Hematopoietic multipotent progenitor cell treated with erythropoietin and hydrocortisone succinate and interleukin-3 and kit ligand, for 8 days (in vitro differentiated cells): Measurements from ENCODE around the gene RPAP3.

ENCODE experiments used
- DNase-seq: peaks from one replicate; pipeline ENCODE4 v3.0.0-alpha.2; 2015

Gene RPAP3

DNA sequence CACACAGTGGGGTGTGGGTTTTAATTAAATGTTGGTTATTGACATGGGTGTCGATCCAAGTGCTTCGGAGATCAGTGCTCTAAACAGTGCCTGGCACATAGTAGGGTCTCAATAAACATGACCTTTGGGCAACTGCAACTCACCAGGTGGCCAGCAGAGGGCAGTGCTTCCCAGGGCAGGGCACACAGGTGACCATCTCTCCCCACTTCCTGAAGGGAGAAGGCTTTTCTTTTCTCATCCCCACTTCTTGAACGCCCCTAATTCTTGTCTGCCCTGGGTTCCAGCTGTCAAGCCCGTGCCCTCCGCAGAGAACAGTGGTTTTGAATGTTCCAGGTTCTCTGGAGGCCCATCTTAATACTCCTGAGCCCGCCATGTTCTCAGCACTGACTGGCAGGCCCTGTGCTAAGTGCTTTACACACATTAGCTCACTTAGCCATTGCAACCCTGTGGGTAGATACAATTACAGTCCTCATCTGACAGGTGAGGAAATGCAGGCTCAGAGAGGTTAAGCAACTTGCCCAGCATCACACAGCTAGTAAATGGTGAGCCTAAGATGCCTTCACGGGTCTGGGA lies 36.5 kb upstream of the RPAP3 start:
- DNase-seq, result peak; percentile 71

DNA sequence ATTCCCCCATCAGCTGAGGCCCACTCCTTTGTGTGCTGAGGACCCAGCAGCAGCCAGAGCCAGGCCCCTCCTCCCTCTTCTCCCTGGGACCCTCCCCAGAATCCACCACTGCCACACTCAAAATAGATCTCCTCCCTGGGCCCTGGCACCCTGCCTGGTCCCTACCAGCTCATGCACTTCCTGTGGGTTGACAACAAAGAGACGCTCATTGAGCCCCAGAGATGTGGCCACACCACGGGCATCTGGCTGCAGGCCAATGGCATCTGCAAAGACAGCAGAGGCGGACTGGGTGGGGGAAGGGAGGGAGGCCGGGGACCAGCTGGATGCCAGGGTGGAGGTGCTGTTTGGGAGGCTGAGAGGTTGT lies 35.5 kb upstream of the RPAP3 start:
- DNase-seq, result peak; percentile 93

GRCh38 chr12:47740606-47741339 lies 34.9 kb upstream of the RPAP3 start:
- no peak for DNase-seq

- peak; percentile 64 for DNase-seq
Measured at GRCh38 chr12:47739979-47740378, 34.1 kb upstream of the RPAP3 start.

GRCh38 chr12:47739297-47739696 lies 33.5 kb upstream of the RPAP3 start:
- no peak for DNase-seq

DNA sequence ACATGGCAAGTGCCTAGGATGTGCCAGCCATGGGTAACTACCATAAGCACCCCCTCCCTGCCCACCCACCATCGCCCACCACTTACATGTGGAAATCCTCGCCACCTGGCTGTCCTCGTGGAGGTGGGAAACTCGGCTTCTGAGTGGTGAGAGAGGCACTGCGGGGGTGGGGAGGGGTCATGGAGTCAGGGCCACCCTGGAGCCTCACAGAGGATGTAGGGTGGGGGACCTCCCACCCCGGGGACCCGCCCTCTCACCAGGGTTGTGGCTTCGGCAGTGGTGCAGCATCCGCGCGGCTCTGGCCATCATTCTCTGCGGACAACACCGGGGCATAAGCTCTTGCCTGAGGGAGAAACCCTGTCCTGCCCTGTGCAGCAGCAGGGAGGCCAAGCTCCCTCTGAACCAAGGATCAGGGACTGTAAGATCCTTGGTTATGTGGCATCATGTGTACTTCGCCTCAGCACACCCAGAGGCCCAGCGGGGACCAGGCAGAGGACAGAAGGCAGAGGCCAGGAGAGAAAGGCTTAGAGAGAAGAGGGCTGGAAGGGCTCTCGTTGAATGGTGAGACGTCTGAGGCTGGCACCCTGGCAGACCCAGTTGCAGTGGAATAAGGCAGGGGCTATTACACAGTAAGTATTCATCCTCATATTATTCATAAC lies 32.2 kb upstream of the RPAP3 start:
- no peak for DNase-seq

DNA sequence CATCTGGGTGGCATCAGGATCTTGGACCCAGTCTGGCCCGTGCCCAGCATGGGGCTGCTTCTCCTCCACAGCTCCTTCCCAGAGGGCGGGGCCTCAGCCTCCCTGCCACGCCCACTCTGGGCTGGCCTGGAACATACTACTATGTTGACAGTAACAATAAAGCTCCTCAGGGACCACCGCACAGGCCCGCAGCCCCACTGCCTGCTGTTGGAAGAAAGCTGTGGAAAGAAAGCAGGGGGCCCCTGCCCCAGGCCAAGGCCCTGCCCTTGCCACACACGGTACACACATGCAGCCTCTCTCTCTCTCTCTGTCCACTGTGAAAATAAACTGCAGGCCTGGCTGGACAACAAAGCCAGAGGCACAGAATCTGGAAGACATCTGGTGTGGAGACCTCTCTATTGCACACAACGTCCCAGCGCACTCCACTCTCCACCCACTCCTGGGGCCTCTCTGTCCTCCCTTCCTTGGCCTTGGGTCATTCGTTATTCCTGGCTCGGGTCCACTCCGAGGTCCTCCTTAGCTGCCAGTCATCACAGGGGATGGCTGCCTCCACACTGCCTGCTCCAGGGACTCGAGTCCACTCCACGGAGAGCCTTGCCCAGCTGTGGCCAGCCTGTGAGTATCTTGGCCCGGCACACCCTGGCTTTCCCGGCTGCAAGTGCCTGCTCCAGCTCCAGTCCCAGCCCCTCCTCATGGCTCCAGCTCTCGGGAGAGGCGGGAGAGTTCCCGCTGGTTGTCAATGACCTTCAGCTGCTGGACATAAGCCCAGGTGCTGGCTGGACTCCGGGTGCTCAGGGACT lies 31.2 kb upstream of the RPAP3 start:
- peak; percentile 23 for DNase-seq

DNA sequence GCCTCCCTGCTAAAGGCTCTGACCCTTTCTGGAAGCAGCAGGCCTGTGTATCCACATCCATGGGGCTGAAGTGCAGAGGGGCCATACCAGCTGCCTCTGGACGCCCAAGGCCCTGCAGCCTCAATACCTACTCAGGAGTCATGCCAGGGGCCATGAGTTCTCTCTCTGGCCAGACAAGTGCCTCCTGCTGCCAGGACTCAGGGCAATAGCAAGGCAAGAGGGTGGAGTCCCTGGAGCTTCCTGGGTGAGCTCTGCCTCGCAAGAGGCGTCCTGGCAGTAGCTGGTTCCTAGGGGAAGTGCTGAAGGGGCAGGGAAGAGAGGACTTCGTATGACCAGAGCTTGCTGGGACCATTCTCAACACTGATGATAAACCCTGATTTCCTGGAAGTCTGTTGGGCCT lies 30.4 kb upstream of the RPAP3 start:
- DNase-seq, result no peak

DNA sequence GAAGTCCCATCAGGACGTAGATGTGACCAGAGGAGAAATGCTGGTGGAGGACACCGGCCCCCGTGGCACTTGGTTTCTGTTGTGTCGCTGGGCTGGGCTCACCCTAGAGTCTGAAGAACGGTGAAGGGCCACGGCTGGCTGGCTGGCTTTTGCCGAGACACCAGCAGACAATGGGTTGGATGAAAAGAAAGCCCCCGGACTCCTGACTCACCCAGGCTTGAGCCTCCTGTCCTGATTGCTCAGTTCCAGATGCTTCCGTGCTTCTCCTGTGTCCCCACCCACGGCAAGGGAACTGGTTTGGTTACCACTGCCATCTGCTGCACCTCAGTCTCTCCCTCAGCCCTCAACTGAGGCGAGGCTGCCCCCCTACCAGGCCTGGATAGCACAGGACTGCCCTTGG lies 29.8 kb upstream of the RPAP3 start:
- DNase-seq, result no peak

DNA sequence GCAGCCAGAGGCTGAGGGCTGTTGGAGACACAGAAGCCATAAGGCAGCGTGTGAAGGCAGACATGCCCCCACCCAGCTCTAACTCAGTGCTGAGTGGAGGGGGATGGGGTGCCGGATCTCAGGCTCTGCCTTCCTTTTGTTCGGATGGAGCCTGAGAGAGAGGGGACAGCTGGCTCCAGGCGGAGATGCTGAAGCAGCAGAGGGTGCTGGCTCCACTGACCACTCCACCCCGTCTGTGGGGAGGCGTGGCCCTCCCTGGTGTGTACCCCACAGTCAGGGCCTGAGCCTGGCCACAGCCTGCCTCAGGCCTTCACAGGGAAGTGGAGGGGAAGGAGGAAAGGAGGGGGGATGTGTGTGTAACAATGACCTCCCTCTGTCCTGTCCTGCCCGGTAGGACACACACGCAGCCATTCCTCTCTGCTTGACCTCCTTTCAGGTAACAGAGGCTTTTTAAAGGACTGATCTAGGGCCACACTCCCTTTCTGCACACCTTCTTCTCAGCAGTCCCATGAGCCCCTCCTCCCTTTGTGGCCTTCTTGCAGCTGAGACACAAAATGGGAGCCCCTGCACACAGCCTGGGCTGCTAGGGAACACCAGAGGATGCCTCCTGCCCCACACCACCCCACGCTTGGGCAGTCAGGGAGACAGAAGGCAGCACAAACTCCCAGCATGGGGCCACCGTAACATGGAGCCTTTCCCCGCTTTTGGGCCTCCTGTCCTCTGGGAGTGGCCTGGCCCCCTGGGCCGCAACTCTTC lies 29.1 kb upstream of the RPAP3 start:
- no peak for DNase-seq

- DNase-seq, result no peak
Measured at GRCh38 chr12:47733142-47733541, 27.3 kb upstream of the RPAP3 start.

DNA sequence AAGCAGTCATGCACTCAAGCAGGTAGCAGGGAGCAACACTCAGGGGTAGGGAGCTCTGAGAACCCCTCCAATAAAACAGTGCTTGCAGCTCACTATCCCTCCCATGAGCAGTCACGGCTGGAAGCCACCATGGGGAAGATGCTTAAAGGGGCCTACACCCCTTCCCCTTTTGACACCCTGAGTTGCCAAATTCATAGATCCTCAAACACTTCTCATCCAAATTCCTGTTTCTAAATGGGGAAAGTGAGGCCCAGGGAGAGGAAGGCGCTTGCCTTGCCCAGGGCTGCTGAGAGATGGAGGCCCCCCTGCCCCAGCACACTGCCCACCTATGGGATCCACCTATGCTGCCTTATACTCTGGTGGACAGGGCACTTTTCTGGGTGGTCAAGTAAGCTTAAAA lies 26.7 kb upstream of the RPAP3 start:
- no peak for DNase-seq

- no peak for DNase-seq
Measured at GRCh38 chr12:47731723-47732122, 25.9 kb upstream of the RPAP3 start.

DNA sequence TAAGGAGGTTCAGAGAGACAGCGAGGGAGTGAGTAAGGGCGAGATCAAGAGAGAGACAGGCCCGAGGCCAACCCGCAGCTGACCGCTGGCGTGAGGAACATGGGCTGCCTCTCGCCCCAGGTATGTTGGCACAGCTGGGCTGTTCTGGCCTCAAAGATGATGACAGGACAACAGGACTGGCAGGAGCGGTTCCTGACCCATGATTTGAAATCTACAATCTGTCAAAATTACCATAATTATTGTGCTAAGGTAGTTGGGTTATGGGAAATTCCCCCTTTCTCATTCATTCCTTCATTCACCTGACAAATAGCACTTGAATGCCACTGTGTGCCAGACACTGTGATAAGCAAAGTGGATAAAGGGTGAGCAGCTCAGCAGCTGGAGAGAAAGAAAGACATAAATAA lies 24.5 kb upstream of the RPAP3 start:
- no peak for DNase-seq

DNA sequence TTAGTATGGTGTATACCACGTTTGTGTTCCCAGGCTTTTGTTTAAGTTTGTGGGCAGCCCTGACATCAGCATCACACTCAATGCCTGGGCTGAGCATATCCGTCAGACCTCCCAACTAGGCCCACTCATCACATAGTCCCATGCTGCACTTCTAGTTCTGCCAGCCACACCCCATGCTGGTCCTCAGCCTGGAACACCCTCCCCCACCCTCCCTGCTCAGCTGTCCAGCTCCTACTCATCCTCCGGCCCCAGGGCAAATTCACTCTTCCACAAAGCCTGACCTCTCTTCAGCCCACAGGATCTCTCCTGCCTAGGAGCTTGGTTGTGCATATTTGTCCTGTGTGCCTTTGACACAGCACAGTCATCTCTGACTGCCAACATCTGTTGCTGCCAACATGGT lies 23.4 kb upstream of the RPAP3 start:
- no peak for DNase-seq

GRCh38 chr12:47725893-47726292 lies 20.1 kb upstream of the RPAP3 start:
- DNase-seq, result no peak

GRCh38 chr12:47725091-47725772 lies 19.4 kb upstream of the RPAP3 start, which contains the start of gene ENDOU:
Gene ENDOU (minus strand): TSS chr12:47725490. CDS start chr12:47725413, 77 bp downstream.
- no peak for DNase-seq

GRCh38 chr12:47722941-47723631 lies 17.3 kb upstream of the RPAP3 start:
- DNase-seq, result no peak

- no peak for DNase-seq
Measured at GRCh38 chr12:47722136-47722834, 16.5 kb upstream of the RPAP3 start.

DNA sequence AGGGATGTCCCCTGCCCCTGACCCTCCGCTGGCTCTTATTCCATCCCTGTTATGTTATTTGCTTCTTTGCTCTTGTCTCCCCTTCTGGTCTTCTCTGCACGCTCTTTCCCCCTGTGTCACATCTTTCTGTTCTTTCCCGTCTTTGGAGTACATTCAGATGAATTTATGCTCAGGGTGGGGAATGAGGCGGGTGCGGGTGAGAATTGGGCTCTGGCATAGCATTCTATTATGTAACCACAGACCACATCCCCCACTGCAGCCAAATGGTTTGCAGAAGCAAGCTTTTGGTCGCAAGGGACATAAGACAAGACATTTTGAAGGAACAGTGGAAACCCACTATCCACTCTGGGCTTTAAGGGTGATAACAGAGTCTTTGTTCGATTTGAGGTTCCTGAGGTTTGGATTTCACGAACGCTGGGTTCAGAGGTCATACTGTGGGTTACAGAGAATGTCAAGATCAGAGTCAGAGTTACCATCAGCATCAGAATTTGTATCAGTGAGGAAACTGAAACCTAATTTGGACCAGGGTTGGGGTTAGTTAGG lies 15.7 kb upstream of the RPAP3 start:
- no peak for DNase-seq

GRCh38 chr12:47718531-47718930 lies 12.7 kb upstream of the RPAP3 start:
- no peak for DNase-seq
